GM23338 (cell line): ENCODE results near the gene DDRGK1. TPM values are rescaled to one million over a fixed set of nuclear protein-coding genes. Genes with fewer than 3 reads are reported as not detected.

ENCODE experiments used
- ATAC-seq: fragments of 200-7000 bp; cut with Tn5 transposase; 3 replicates; pipeline ENCODE4 v1.9.1; 2020
- DNase-seq: peaks from one replicate; pipeline ENCODE4 v3.0.0-alpha.2; 2015; ENCODE audit warnings: low spot score
- H2AFZ ChIP-seq: fragments of 200-600 bp; sonication (generic); 2 replicates; pipeline ENCODE4 v1.8.0; 2016; ENCODE audit warnings: antibody characterized with exemption, mild to moderate bottlenecking, moderate library complexity
- H3F3A ChIP-seq: fragments of 200-600 bp; sonication (generic); replicated peaks from 2 replicates; pipeline ENCODE4 v1.8.0; 2017; ENCODE audit warnings: antibody characterized with exemption, mixed run types, low read depth
- H3K27ac ChIP-seq: fragments of 200-600 bp; sonication (generic); 2 replicates; pipeline ENCODE4 v1.6.1; 2016; ENCODE audit warnings: low read depth
- H3K27me3 ChIP-seq: fragments of 200-600 bp; sonication (generic); 2 replicates; pipeline ENCODE4 v1.8.0; 2016; ENCODE audit warnings: mild to moderate bottlenecking, mixed run types, moderate library complexity; ENCODE audit not compliant: insufficient read depth
- H3K36me3 ChIP-seq: fragments of 200-600 bp; sonication (generic); 2 replicates; pipeline ENCODE4 v1.8.0; 2016; ENCODE audit warnings: mild to moderate bottlenecking; ENCODE audit not compliant: insufficient read depth
- H3K4me1 ChIP-seq: fragments of 200-600 bp; sonication (generic); 2 replicates; pipeline ENCODE4 v1.8.0; 2016; ENCODE audit warnings: mild to moderate bottlenecking, moderate library complexity; ENCODE audit not compliant: insufficient read depth
- H3K4me2 ChIP-seq: fragments of 200-600 bp; sonication (generic); 2 replicates; pipeline ENCODE4 v1.7.1; 2017; ENCODE audit warnings: mixed run types
- H3K4me3 ChIP-seq: fragments of 200-600 bp; sonication (generic); 2 replicates; pipeline ENCODE4 v1.6.1; 2016; ENCODE audit warnings: mixed run types
- H3K79me2 ChIP-seq: fragments of 200-600 bp; sonication (generic); replicated peaks from 2 replicates; pipeline ENCODE4 v1.8.0; 2017; ENCODE audit warnings: mild to moderate bottlenecking; ENCODE audit not compliant: insufficient read depth
- H3K9me2 ChIP-seq: fragments of 200-600 bp; sonication (generic); 2 replicates; pipeline ENCODE4 v1.8.0; 2017; ENCODE audit not compliant: insufficient read depth
- H4K20me1 ChIP-seq: fragments of 200-600 bp; sonication (generic); replicated peaks from 2 replicates; pipeline ENCODE4 v1.8.0; 2017; ENCODE audit warnings: mild to moderate bottlenecking; ENCODE audit not compliant: insufficient read depth
- H3K27ac Mint-ChIP-seq: 2 replicates; pipeline ENCODE4 v1.8.0; 2020; ENCODE audit warnings: inconsistent platforms, mild to moderate bottlenecking, moderate library complexity, mixed read lengths
- H3K27me3 Mint-ChIP-seq: 3 replicates; pipeline ENCODE4 v1.8.0; 2022; ENCODE audit warnings: low read depth, mild to moderate bottlenecking, moderate library complexity, mixed read lengths, inconsistent platforms; ENCODE audit not compliant: insufficient read depth, poor library complexity
- H3K36me3 Mint-ChIP-seq: 3 replicates; pipeline ENCODE4 v1.8.0; 2021; ENCODE audit warnings: low read depth, mild to moderate bottlenecking, inconsistent platforms, moderate library complexity, mixed read lengths
- H3K4me1 Mint-ChIP-seq: 3 replicates; pipeline ENCODE4 v1.8.0; 2020; ENCODE audit warnings: mild to moderate bottlenecking, inconsistent platforms, mixed read lengths
- H3K4me3 Mint-ChIP-seq: 3 replicates; pipeline ENCODE4 v1.8.0; 2021; ENCODE audit warnings: moderate library complexity, mild to moderate bottlenecking, inconsistent platforms, mixed read lengths
- H3K9me3 Mint-ChIP-seq: 3 replicates; pipeline ENCODE4 v1.8.0; 2020; ENCODE audit warnings: moderate library complexity, mild to moderate bottlenecking, inconsistent platforms, mixed read lengths
- CREB1 ChIP-seq: fragments of 250-450 bp; sonication (Bioruptor Pico); IDR thresholded peaks from 2 replicates; pipeline ENCODE4 v1.5.0; 2020; ENCODE audit warnings: low read depth, mild to moderate bottlenecking, moderate library complexity
- CTCF ChIP-seq, 2 experiments: fragments of 200-600 bp in 1 of 2; sonication (generic) in 1 of 2; conservative IDR thresholded peaks; 2 replicates each; pipeline versions ENCODE4 v1.5.1 to v1.6.1; 2016 to 2017; ENCODE audit warnings: antibody characterized with exemption in 2 of 2, low read depth in 2 of 2, mild to moderate bottlenecking in 2 of 2, moderate library complexity in 1 of 2
- ETS1 ChIP-seq: IDR thresholded peaks from 2 replicates; pipeline ENCODE4 v1.6.1; 2016; ENCODE audit warnings: antibody characterized with exemption
- EZH2 ChIP-seq: fragments of 200-600 bp; sonication (generic); IDR thresholded peaks from one replicate; pipeline ENCODE4 v1.8.0; 2017; ENCODE audit warnings: antibody characterized with exemption, mild to moderate bottlenecking, low read depth; ENCODE audit not compliant: unreplicated experiment
- EZH2phosphoT487 ChIP-seq: fragments of 200-600 bp; sonication (generic); IDR thresholded peaks from one replicate; pipeline ENCODE4 v1.8.1; 2018; ENCODE audit warnings: antibody characterized with exemption; ENCODE audit not compliant: unreplicated experiment
- JUNB ChIP-seq: IDR thresholded peaks from one replicate; pipeline ENCODE4 v1.6.1; 2016; ENCODE audit warnings: antibody characterized with exemption; ENCODE audit not compliant: unreplicated experiment
- NANOG ChIP-seq: IDR thresholded peaks from 2 replicates; pipeline ENCODE4 v1.6.1; 2016; ENCODE audit warnings: antibody characterized with exemption, borderline replicate concordance
- POLR2AphosphoS5 ChIP-seq: IDR thresholded peaks from 2 replicates; pipeline ENCODE4 v1.6.1; 2016; ENCODE audit warnings: antibody characterized with exemption, low read depth
- REST ChIP-seq: IDR thresholded peaks from one replicate; pipeline ENCODE4 v1.6.1; 2018; ENCODE audit warnings: antibody characterized with exemption; ENCODE audit not compliant: unreplicated experiment
- STAT1 ChIP-seq: IDR thresholded peaks from one replicate; pipeline ENCODE4 v1.6.1; 2016; ENCODE audit warnings: antibody characterized with exemption; ENCODE audit not compliant: unreplicated experiment
- ZNF114 ChIP-seq: fragments of 250-450 bp; sonication (Bioruptor Pico); IDR thresholded peaks from 2 replicates; pipeline ENCODE4 v1.5.0; 2020; ENCODE audit warnings: mild to moderate bottlenecking, moderate library complexity
- ZNF331 ChIP-seq: fragments of 250-450 bp; sonication (Bioruptor Pico); IDR thresholded peaks from 2 replicates; pipeline ENCODE4 v1.5.0; 2020; ENCODE audit warnings: low read depth, mild to moderate bottlenecking, moderate library complexity
- ZNF462 ChIP-seq: fragments of 250-450 bp; sonication (Bioruptor Pico); IDR thresholded peaks from 2 replicates; pipeline ENCODE4 v1.5.0; 2020; ENCODE audit warnings: mild to moderate bottlenecking, moderate library complexity
- polyA plus RNA-seq: library from polyadenylated mRNA; unstranded; fragments of >200 nt; fragmentation: Nextera tagmentation; extraction: Ambion mirVana; gene quantifications from 2 replicates; pipeline ENCODE4 v1.2.1, GENCODE V29; 2016
- total RNA-seq: library from RNA; depleted of rRNA; stranded (reverse); fragments of >200 nt; shearing (Covaris generic); gene quantifications from 2 replicates; pipeline ENCODE4 v1.2.3, GENCODE V29; 2014

Gene DDRGK1
- total and polyA plus RNA-seq, 2 experiments from 2014 or later, result 44.0 to 45.5 TPM

- Histone ChIP-seq H3K36me3 (no peaks in the 10 kb centered on the region), H2AFZ (peak overlapping the region; percentile 95), H3K9me2 (no peaks in the 10 kb centered on the region), H3F3A (0 out of 2 replicates have a peak, but pooled peaks cover 6% of the 10 kb centered on the region), H3K27me3 (no peaks in the 10 kb centered on the region), H3K4me2 (peak overlapping the region; percentile 85), H3K4me1 (peaks cover 18% of the 10 kb centered on the region; the same call in 1 of the 2 replicates), H3K27ac (peak overlapping the region; percentile 74), H3K4me3 (peak overlapping the region; percentile 73), H3K79me2 (peaks cover 15% of the 10 kb centered on the region), H4K20me1 (peaks cover 3% of the 10 kb centered on the region; the same call in 1 of the 2 replicates)
- ATAC-seq (peak; percentile 65), DNase-seq (peak; percentile 86)
- H3K27me3 Mint-ChIP-seq, result peaks cover 11% of the 10 kb centered on the region
- H3K4me3 Mint-ChIP-seq, result peak overlapping the region; percentile 85
- peaks cover 34% of the 10 kb centered on the region for H3K4me1 Mint-ChIP-seq
- peak overlapping the region; percentile 75 for H3K27ac Mint-ChIP-seq
- no peaks in the 10 kb centered on the region; the same call in 2 of the 3 replicates for H3K9me3 Mint-ChIP-seq
- H3K36me3 Mint-ChIP-seq, result peaks cover 7% of the 10 kb centered on the region; the same call in 1 of the 3 replicates
- TF ChIP-seq POLR2AphosphoS5 (no peak), ETS1 (no peak), ZNF114 (CRISPR knock-in tag) (no peak), JUNB (no peak), ZNF331 (CRISPR knock-in tag) (no peak), NANOG (no peak), EZH2 (no peak), STAT1 (no peak), CREB1 (CRISPR knock-in tag) (no peak), CTCF (conservative IDR thresholded peaks at IDR 0.05; ENCODE audit: low read depth in 2 of 2) (no peak), EZH2phosphoT487 (no peak), REST (no peak), ZNF462 (CRISPR knock-in tag) (no peak)
These were observed 29.8 kb downstream of the DDRGK1 start for GRCh38 chr20:3174442-3175261.
